NCI-H2107 treated with DMSO at 0.1 percent for 48 hours (cell line): ENCODE data around the gene TTC9C.
A peak's percentile ranks its signal among the peaks of the same experiment; 100 is the strongest.
"Not testable (repeated sequence)": the region's sequence is repeated elsewhere in the genome, so short reads cannot be mapped to it uniquely, and the experiment has no call there.

Experiments
- DNase-seq: peaks from one replicate; lab custom pipeline; 2025; ENCODE audit not compliant: unreplicated experiment; lab: John Stamatoyannopoulos, UW

Gene TTC9C

GRCh38 chr11:62749931-62750330 lies 21.6 kb downstream of the TTC9C start:
- DNase-seq: not testable (repeated sequence)

- no peak for DNase-seq
Measured at GRCh38 chr11:62752177-62752785, 24.0 kb downstream of the TTC9C start.

GRCh38 chr11:62752994-62753735 lies 24.9 kb downstream of the TTC9C start:
- no peak for DNase-seq

- DNase-seq: peak; percentile 98
Measured at GRCh38 chr11:62753736-62754603, 25.7 kb downstream of the TTC9C start, which contains the start of gene ZBTB3. Gene ZBTB3 (minus strand): TSS chr11:62754160. CDS start chr11:62753664, 496 bp downstream.

GRCh38 chr11:62755086-62755615 lies 26.9 kb downstream of the TTC9C start:
- DNase-seq: no peak

GRCh38 chr11:62757846-62758788 lies 29.8 kb downstream of the TTC9C start:
- DNase-seq: no peak

- DNase-seq: not testable (repeated sequence)
Measured at GRCh38 chr11:62760867-62761227, 32.6 kb downstream of the TTC9C start.

- DNase-seq: peak; percentile 67
Measured at GRCh38 chr11:62770778-62771143, 42.5 kb downstream of the TTC9C start.

- peak; percentile 90 for DNase-seq
Measured at GRCh38 chr11:62771144-62772021, 43.1 kb downstream of the TTC9C start, which contains the start of gene TAF6L. Gene TAF6L (plus strand): TSS chr11:62771396. CDS start chr11:62775784, 4,388 bp downstream.

GRCh38 chr11:62774407-62774806 lies 46.1 kb downstream of the TTC9C start:
- no peak for DNase-seq

- no peak for DNase-seq
Measured at GRCh38 chr11:62775646-62776045, 47.4 kb downstream of the TTC9C start.

GRCh38 chr11:62777389-62777788 lies 49.1 kb downstream of the TTC9C start:
- DNase-seq: no peak

GRCh38 chr11:62778441-62778840 lies 50.2 kb downstream of the TTC9C start:
- no peak for DNase-seq

- no peak for DNase-seq
Measured at GRCh38 chr11:62782753-62783152, 54.5 kb downstream of the TTC9C start.

- peak; percentile 39 for DNase-seq
Measured at GRCh38 chr11:62786318-62787004, 58.2 kb downstream of the TTC9C start.

- peak; percentile 82 for DNase-seq
Measured at GRCh38 chr11:62787005-62787759, 58.9 kb downstream of the TTC9C start, which contains the start of gene TMEM179B. Gene TMEM179B (plus strand): TSS chr11:62787402. CDS start chr11:62787432, 30 bp downstream.
